ENCODE measurements around the gene IL1RAPL2.

GRCh38 chrX:105648732-105649131 lies 1082.7 kb downstream of the IL1RAPL2 start:
- TF ChIP-seq CTCF (IDR thresholded peaks at IDR 0.05) (no peak), MAX (IDR thresholded peaks at IDR 0.05) (no peak), RAD21 (conservative IDR thresholded peaks at IDR 0.05 in 1 of 2, IDR thresholded peaks at IDR 0.05 in 1 of 2) (no peak), POLR2A (IDR thresholded peaks at IDR 0.05; ENCODE audit: low read length) (no peak), HDAC2 (IDR thresholded peaks at IDR 0.05) (no peak), FOSL2 (IDR thresholded peaks at IDR 0.05) (no peak), FOSL2 (CRISPR knock-in tag; IDR thresholded peaks at IDR 0.05) (no peak), REST (IDR thresholded peaks at IDR 0.05) (no peak), USF2 (IDR thresholded peaks at IDR 0.05) (no peak), CHD2 (IDR thresholded peaks at IDR 0.05; ENCODE audit: low read length, partially characterized antibody) (no peak), CBX8 (IDR thresholded peaks at IDR 0.05) (no peak)
